ENCODE data around the gene TFB1M. TPM values are rescaled to one million over a fixed set of nuclear protein-coding genes. Genes with fewer than 3 reads are reported as not detected.

The TFB1M gene
- total and polyA plus RNA-seq, 2 experiments from 2014 or later: 10.3 to 11.2 TPM

DNA sequence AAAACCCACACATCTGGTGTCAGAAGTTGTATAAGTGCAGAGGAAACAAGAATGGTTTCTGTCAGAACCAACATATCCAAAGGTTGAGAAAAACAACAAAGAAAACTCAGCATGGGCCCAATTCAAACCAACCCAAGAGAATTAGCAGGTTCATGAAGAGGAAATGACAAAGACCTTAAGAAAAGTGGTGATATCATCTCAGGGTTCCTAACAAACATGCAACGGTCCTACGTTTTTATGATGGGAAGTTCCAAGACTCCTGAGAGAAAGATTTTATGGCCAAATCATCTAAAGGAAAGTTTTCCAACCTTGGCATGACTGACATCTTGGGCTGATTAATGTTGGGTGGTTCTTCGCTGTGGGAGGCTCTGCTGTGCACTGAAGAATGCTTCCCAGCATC is 23.0 kb downstream of the TFB1M start:
- Histone ChIP-seq H4K20me1 (ENCODE audit: insufficient read depth, poor library complexity, severe bottlenecking) (no peaks in the 10 kb centered on the region), H3K36me3 (replicated peaks; ENCODE audit: insufficient read depth, low read depth) (no peaks in the 10 kb centered on the region), H3K4me1 (ENCODE audit: insufficient read depth) (no peaks in the 10 kb centered on the region), H3K79me2 (peaks cover 7% of the 10 kb centered on the region), H2AFZ (no peak overlapping the region), H3K27ac (no peak overlapping the region), H3K9me2 (replicated peaks; ENCODE audit: insufficient read depth) (no peaks in the 10 kb centered on the region), H3K4me3 (no peak overlapping the region), H3K4me2 (no peak overlapping the region), H3K27me3 (no peaks in the 10 kb centered on the region), H3K9me3 (ENCODE audit: low read depth) (no peaks in the 10 kb centered on the region)
- no peak for DNase-seq (ENCODE audit: low spot score)
- TF ChIP-seq EZH2 (IDR thresholded peaks at IDR 0.05; ENCODE audit: borderline replicate concordance) (no peak), EZH2phosphoT487 (IDR thresholded peaks at IDR 0.05; ENCODE audit: low read depth, severe bottlenecking, unreplicated experiment) (no peak)
- TF ChIP-seq, protein P1, sequence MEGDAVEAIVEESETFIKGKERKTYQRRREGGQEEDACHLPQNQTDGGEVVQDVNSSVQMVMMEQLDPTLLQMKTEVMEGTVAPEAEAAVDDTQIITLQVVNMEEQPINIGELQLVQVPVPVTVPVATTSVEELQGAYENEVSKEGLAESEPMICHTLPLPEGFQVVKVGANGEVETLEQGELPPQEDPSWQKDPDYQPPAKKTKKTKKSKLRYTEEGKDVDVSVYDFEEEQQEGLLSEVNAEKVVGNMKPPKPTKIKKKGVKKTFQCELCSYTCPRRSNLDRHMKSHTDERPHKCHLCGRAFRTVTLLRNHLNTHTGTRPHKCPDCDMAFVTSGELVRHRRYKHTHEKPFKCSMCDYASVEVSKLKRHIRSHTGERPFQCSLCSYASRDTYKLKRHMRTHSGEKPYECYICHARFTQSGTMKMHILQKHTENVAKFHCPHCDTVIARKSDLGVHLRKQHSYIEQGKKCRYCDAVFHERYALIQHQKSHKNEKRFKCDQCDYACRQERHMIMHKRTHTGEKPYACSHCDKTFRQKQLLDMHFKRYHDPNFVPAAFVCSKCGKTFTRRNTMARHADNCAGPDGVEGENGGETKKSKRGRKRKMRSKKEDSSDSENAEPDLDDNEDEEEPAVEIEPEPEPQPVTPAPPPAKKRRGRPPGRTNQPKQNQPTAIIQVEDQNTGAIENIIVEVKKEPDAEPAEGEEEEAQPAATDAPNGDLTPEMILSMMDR (IDR thresholded peaks at IDR 0.05; ENCODE audit: poor library complexity): no peak
- 92% methylated on average over 3 of the region's 3 CpGs for WGBS (ENCODE audit: low lambda C conversion rate, missing lambda C conversion rate)

DNA sequence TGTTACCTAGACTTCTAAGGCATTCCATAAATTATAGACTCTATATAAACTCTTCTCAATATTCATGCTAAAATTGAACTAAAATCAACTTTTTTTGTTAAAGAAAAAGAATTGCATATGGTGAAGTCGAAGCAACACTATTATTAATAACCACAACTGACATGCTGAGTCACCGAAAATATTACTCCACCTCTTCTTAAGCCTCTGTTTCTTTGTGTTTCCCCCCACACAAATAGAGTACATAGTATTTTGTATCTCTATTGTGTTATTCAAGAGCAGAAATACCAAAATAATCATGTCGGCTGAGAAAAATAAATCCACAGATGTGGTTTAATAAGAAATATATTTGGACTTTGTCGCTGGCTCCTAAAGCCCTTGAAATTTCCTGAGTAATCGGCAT is 23.8 kb downstream of the TFB1M start:
- H3K79me2 ChIP-seq: peaks cover 7% of the 10 kb centered on the region
- 96% methylated on average over 5 of the region's 5 CpGs for WGBS (ENCODE audit: low lambda C conversion rate, missing lambda C conversion rate)
- DNase-seq (ENCODE audit: low spot score): no peak

DNA sequence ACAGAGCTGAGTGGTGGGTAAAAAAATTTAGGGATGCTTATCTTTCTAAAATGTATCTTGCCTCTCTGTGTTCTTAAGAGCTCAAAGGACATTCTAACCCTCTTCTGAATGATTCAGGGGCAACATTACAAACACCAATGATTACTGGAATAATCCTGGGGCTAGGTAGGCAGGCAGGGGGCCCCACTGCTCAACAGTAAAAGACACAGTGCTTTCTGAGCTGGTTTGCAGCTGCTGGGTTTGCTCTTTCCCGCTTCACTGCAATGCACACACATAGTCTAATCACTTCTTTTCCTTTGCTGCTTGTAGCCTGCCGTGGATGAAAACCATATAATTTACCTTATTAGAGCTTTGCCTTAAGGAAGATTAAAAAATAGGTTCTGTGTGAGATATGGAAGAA is 26.5 kb downstream of the TFB1M start:
- WGBS (ENCODE audit: low lambda C conversion rate, missing lambda C conversion rate): 62% methylated on average over 2 of the region's 2 CpGs
- Histone ChIP-seq H3K36me3 (replicated peaks; ENCODE audit: insufficient read depth, low read depth) (peaks cover 3% of the 10 kb centered on the region), H3K9me3 (ENCODE audit: low read depth) (no peaks in the 10 kb centered on the region), H3K4me3 (no peak overlapping the region), H3K4me2 (no peak overlapping the region), H3K9me2 (replicated peaks; ENCODE audit: insufficient read depth) (no peaks in the 10 kb centered on the region), H3K4me1 (ENCODE audit: insufficient read depth) (no peaks in the 10 kb centered on the region), H3K79me2 (no peaks in the 10 kb centered on the region), H2AFZ (no peak overlapping the region), H3K27ac (no peak overlapping the region), H4K20me1 (ENCODE audit: insufficient read depth, poor library complexity, severe bottlenecking) (no peaks in the 10 kb centered on the region), H3K27me3 (no peaks in the 10 kb centered on the region)
- TF ChIP-seq, protein P1 (IDR thresholded peaks at IDR 0.05; ENCODE audit: poor library complexity): no peak
- TF ChIP-seq EZH2 (IDR thresholded peaks at IDR 0.05; ENCODE audit: borderline replicate concordance) (no peak), EZH2phosphoT487 (IDR thresholded peaks at IDR 0.05; ENCODE audit: low read depth, severe bottlenecking, unreplicated experiment) (no peak)
- DNase-seq (ENCODE audit: low spot score): no peak

More for the DNA sequence above, 23.8 kb downstream of the TFB1M start:
- Histone ChIP-seq H3K9me2 (replicated peaks; ENCODE audit: insufficient read depth) (no peaks in the 10 kb centered on the region), H3K36me3 (replicated peaks; ENCODE audit: insufficient read depth, low read depth) (no peaks in the 10 kb centered on the region), H4K20me1 (ENCODE audit: insufficient read depth, poor library complexity, severe bottlenecking) (no peaks in the 10 kb centered on the region), H3K27me3 (no peaks in the 10 kb centered on the region), H3K9me3 (ENCODE audit: low read depth) (no peaks in the 10 kb centered on the region), H3K4me3 (no peak overlapping the region), H3K4me2 (no peak overlapping the region), H3K4me1 (ENCODE audit: insufficient read depth) (no peaks in the 10 kb centered on the region), H2AFZ (no peak overlapping the region), H3K27ac (no peak overlapping the region)
- TF ChIP-seq, protein P1 (IDR thresholded peaks at IDR 0.05; ENCODE audit: poor library complexity): no peak
- TF ChIP-seq EZH2 (IDR thresholded peaks at IDR 0.05; ENCODE audit: borderline replicate concordance) (no peak), EZH2phosphoT487 (IDR thresholded peaks at IDR 0.05; ENCODE audit: low read depth, severe bottlenecking, unreplicated experiment) (no peak)

DNA sequence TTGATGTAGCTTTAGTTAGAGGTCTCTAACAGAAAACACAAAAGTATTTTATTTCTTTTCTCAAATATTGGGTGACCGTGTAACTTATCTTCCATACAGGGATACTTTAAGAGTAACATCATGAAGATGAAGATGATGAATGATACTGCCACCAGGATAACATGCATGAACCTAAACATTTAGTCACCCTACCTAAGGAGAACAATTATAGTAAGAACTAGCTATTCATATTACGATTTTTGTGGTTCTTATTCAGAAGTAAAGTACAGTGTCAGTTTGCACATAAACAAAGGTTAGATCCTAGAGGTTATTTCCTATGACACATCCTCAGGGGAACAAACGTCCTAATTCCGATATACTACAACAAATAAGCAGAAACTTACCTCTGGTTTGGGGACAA is 29.5 kb downstream of the TFB1M start:
- WGBS (ENCODE audit: low lambda C conversion rate, missing lambda C conversion rate): 89% methylated on average over 4 of the region's 4 CpGs
- Histone ChIP-seq H3K4me1 (ENCODE audit: insufficient read depth) (no peaks in the 10 kb centered on the region), H3K27me3 (no peaks in the 10 kb centered on the region), H3K4me3 (no peak overlapping the region), H4K20me1 (ENCODE audit: insufficient read depth, poor library complexity, severe bottlenecking) (no peaks in the 10 kb centered on the region), H3K36me3 (replicated peaks; ENCODE audit: insufficient read depth, low read depth) (peaks cover 3% of the 10 kb centered on the region), H3K27ac (no peak overlapping the region), H3K9me2 (replicated peaks; ENCODE audit: insufficient read depth) (no peaks in the 10 kb centered on the region), H3K9me3 (ENCODE audit: low read depth) (no peaks in the 10 kb centered on the region), H3K4me2 (no peak overlapping the region), H2AFZ (no peak overlapping the region), H3K79me2 (no peaks in the 10 kb centered on the region)
- TF ChIP-seq EZH2phosphoT487 (IDR thresholded peaks at IDR 0.05; ENCODE audit: low read depth, severe bottlenecking, unreplicated experiment): no peak
- TF ChIP-seq, protein P1 (IDR thresholded peaks at IDR 0.05; ENCODE audit: poor library complexity): no peak
- TF ChIP-seq EZH2 (IDR thresholded peaks at IDR 0.05; ENCODE audit: borderline replicate concordance): no peak
- no peak for DNase-seq (ENCODE audit: low spot score)

Measured in hepatocyte (in vitro differentiated cells).